Mesenchymal stem cell (in vitro differentiated cells and primary cell): ENCODE measurements around the gene C1RL.

ENCODE experiments used
- DNase-seq: peaks from one replicate; pipeline ENCODE4 v3.0.0-alpha.2; 2013
- H2AFZ ChIP-seq: one replicate; pipeline ENCODE4 v1.6.1; 2013; ENCODE audit warnings: low read depth, mild to moderate bottlenecking, control low read depth, inconsistent platforms, low read length, moderate library complexity
- H2AK5ac ChIP-seq: 2 replicates; pipeline ENCODE4 v1.6.1; 2013; ENCODE audit warnings: low read length, moderate library complexity, mild to moderate bottlenecking, inconsistent platforms; ENCODE audit not compliant: severe bottlenecking
- H2BK120ac ChIP-seq: one replicate; pipeline ENCODE4 v1.6.1; 2013; ENCODE audit warnings: low read depth, mild to moderate bottlenecking, inconsistent platforms, low read length, moderate library complexity
- H2BK12ac ChIP-seq, 2 experiments: one replicate each; pipeline ENCODE4 v1.6.1; 2013; ENCODE audit warnings: inconsistent platforms in 2 of 2, low read length in 2 of 2, mild to moderate bottlenecking in 2 of 2, moderate library complexity in 2 of 2, control low read depth in 1 of 2
- H2BK15ac ChIP-seq: one replicate; pipeline ENCODE4 v1.6.1; 2013; ENCODE audit warnings: mild to moderate bottlenecking, low read depth, inconsistent platforms; ENCODE audit not compliant: poor library complexity, severe bottlenecking
- H2BK5ac ChIP-seq: 2 replicates; pipeline ENCODE4 v1.6.1; 2013; ENCODE audit warnings: low read depth, mild to moderate bottlenecking, low read length, control low read depth, inconsistent platforms; ENCODE audit not compliant: poor library complexity, severe bottlenecking
- H3K14ac ChIP-seq, 2 experiments: one replicate each; pipeline ENCODE4 v1.6.1; 2013; ENCODE audit warnings: inconsistent platforms in 2 of 2, low read length in 2 of 2, control low read depth in 1 of 2, mild to moderate bottlenecking in 1 of 2, moderate library complexity in 1 of 2
- H3K18ac ChIP-seq, 2 experiments: one replicate each; pipeline ENCODE4 v1.6.1; 2013; ENCODE audit warnings: inconsistent platforms in 2 of 2, low read length in 2 of 2, control low read depth in 1 of 2, low read depth in 1 of 2, mild to moderate bottlenecking in 1 of 2
- H3K23ac ChIP-seq, 2 experiments: one replicate each; pipeline ENCODE4 v1.6.1; 2013; ENCODE audit warnings: inconsistent platforms in 2 of 2, low read length in 2 of 2, mild to moderate bottlenecking in 2 of 2, moderate library complexity in 2 of 2, control low read depth in 1 of 2
- H3K27ac ChIP-seq: 2 replicates; pipeline ENCODE4 v1.5.1; 2013; ENCODE audit warnings: mild to moderate bottlenecking, moderate library complexity, low read length, control low read depth, inconsistent platforms; ENCODE audit not compliant: poor library complexity, severe bottlenecking
- H3K27me3 ChIP-seq, 2 experiments: 2 replicates each; pipeline versions ENCODE4 v1.6.1 to v1.7.0; 2013; ENCODE audit warnings: low read length in 2 of 2, mild to moderate bottlenecking in 2 of 2, moderate library complexity in 2 of 2, control low read depth in 1 of 2, inconsistent platforms in 1 of 2; ENCODE audit not compliant: control insufficient read depth in 1 of 2, insufficient read depth in 1 of 2
- H3K36me3 ChIP-seq, 2 experiments: 2 replicates each; pipeline versions ENCODE4 v1.6.1 to v1.7.0; 2013; ENCODE audit warnings: low read length in 2 of 2, control low read depth in 1 of 2, inconsistent platforms in 1 of 2, low read depth in 1 of 2, mild to moderate bottlenecking in 1 of 2; ENCODE audit not compliant: insufficient read depth in 2 of 2, control insufficient read depth in 1 of 2
- H3K4ac ChIP-seq, 2 experiments: one replicate each; pipeline ENCODE4 v1.6.1; 2013; ENCODE audit warnings: inconsistent platforms in 2 of 2, low read length in 2 of 2, mild to moderate bottlenecking in 2 of 2, moderate library complexity in 2 of 2, control low read depth in 1 of 2, low read depth in 1 of 2
- H3K4me1 ChIP-seq: 2 replicates; pipeline ENCODE4 v1.6.1; 2013; ENCODE audit warnings: low read depth, low read length, control low read depth; ENCODE audit not compliant: control insufficient read depth, insufficient read depth
- H3K4me2 ChIP-seq: 2 replicates; pipeline ENCODE4 v1.6.1; 2013; ENCODE audit warnings: low read length, mild to moderate bottlenecking, inconsistent platforms; ENCODE audit not compliant: poor library complexity, severe bottlenecking
- H3K4me3 ChIP-seq, 2 experiments: 2 replicates each; pipeline versions ENCODE4 v1.5.1 to v1.7.0; 2013; ENCODE audit warnings: low read length in 2 of 2, mild to moderate bottlenecking in 2 of 2, control low read depth in 1 of 2, low read depth in 1 of 2; ENCODE audit not compliant: insufficient read depth in 1 of 2
- H3K79me1 ChIP-seq: replicated peaks from 2 replicates; pipeline ENCODE4 v1.6.1; 2013; ENCODE audit warnings: mild to moderate bottlenecking, control low read depth, low read length, inconsistent platforms; ENCODE audit not compliant: poor library complexity, severe bottlenecking
- H3K9ac ChIP-seq: 2 replicates; pipeline ENCODE4 v1.7.0; 2013; ENCODE audit warnings: mild to moderate bottlenecking, low read length, moderate library complexity
- H3K9me3 ChIP-seq: 2 replicates; pipeline ENCODE4 v1.7.0; 2013; ENCODE audit warnings: mild to moderate bottlenecking, low read length; ENCODE audit not compliant: control insufficient read depth
- H4K8ac ChIP-seq: one replicate; pipeline ENCODE4 v1.6.1; 2013; ENCODE audit warnings: inconsistent platforms, mild to moderate bottlenecking, low read length, moderate library complexity
- H4K91ac ChIP-seq: one replicate; pipeline ENCODE4 v1.6.1; 2013; ENCODE audit warnings: mild to moderate bottlenecking, low read length, inconsistent platforms
- whole genome bisulfite sequencing: methylation state at CpG from one replicate; pipeline ENCODE4 v1.1.7; 2013; ENCODE audit warnings: mixed read lengths; 5-methylcytosine and 5-hydroxymethylcytosine counted together

Gene C1RL

GRCh38 chr12:7125632-7126227 is 16.7 kb upstream of the C1RL start:
- Histone ChIP-seq H3K79me1 (peaks cover 3% of the 10 kb centered on the region), H2BK15ac (no peak overlapping the region), H3K4me3 (no peak overlapping the region), H3K9ac (no peak overlapping the region), H2AFZ (no peak overlapping the region), H3K36me3 (peaks cover 7 to 9% of the 10 kb centered on the region in 2 experiments), H4K8ac (no peak overlapping the region), H3K4me1 (peaks cover 9% of the 10 kb centered on the region), H2BK12ac (no peak overlapping the region), H3K4me2 (no peak overlapping the region), H3K14ac (no peak overlapping the region), H3K9me3 (no peaks in the 10 kb centered on the region), H3K4ac (no peak overlapping the region), H3K27me3 (peaks cover 0 to 29% of the 10 kb centered on the region in 2 experiments), H2AK5ac (no peak overlapping the region), H2BK5ac (no peak overlapping the region), H3K27ac (no peak overlapping the region), H2BK120ac (no peak overlapping the region), H4K91ac (no peak overlapping the region), H3K18ac (no peak overlapping the region), H3K23ac (no peak overlapping the region)
- WGBS, result 98% methylated on average over 1 of the region's 4 CpGs
- DNase-seq, result no peak

- DNase-seq, result no peak
- Histone ChIP-seq H3K27ac (no peak overlapping the region), H3K36me3 (peaks cover 11 to 14% of the 10 kb centered on the region in 2 experiments), H3K18ac (no peak overlapping the region), H3K4me2 (no peak overlapping the region), H3K9ac (no peak overlapping the region), H3K9me3 (no peaks in the 10 kb centered on the region), H2BK120ac (no peak overlapping the region), H2BK12ac (no peak overlapping the region), H2AK5ac (no peak overlapping the region), H3K4me3 (no peak overlapping the region), H4K8ac (no peak overlapping the region), H3K79me1 (no peaks in the 10 kb centered on the region), H3K14ac (no peak overlapping the region), H2BK5ac (no peak overlapping the region), H2AFZ (no peak overlapping the region), H3K27me3 (peaks cover 0 to 15% of the 10 kb centered on the region in 2 experiments), H3K4me1 (peaks cover 2% of the 10 kb centered on the region), H2BK15ac (no peak overlapping the region), H4K91ac (no peak overlapping the region), H3K23ac (no peak overlapping the region), H3K4ac (no peak overlapping the region)
- 70% methylated on average over 9 of the region's 11 CpGs for WGBS
These were observed 14.9 kb upstream of the C1RL start for GRCh38 chr12:7123806-7124522.

- H3K4ac ChIP-seq, result no peak overlapping the region
- H3K27me3 ChIP-seq, result peaks cover 0 to 6% of the 10 kb centered on the region in 2 experiments
- H2AFZ ChIP-seq, result no peak overlapping the region
- H3K4me1 ChIP-seq, result peaks cover 2% of the 10 kb centered on the region
- H2BK120ac ChIP-seq, result no peak overlapping the region
- no peak for DNase-seq
- no peak overlapping the region for H2AK5ac ChIP-seq
- H3K4me3 ChIP-seq, result no peak overlapping the region
- H3K4me2 ChIP-seq, result no peak overlapping the region
- WGBS, result 87% methylated on average over 5 of the region's 7 CpGs
- H2BK15ac ChIP-seq, result no peak overlapping the region
- no peak overlapping the region for H2BK5ac ChIP-seq
- H3K14ac ChIP-seq, result peak overlapping the region in 1 of 2 experiments; percentile 42
- no peak overlapping the region for H3K27ac ChIP-seq
- H2BK12ac ChIP-seq, result no peak overlapping the region
- H4K8ac ChIP-seq, result no peak overlapping the region
- H3K18ac ChIP-seq, result no peak overlapping the region
- H3K79me1 ChIP-seq, result no peaks in the 10 kb centered on the region
- H3K9me3 ChIP-seq, result no peaks in the 10 kb centered on the region
- no peak overlapping the region for H3K9ac ChIP-seq
- peaks cover 15 to 20% of the 10 kb centered on the region in 2 experiments for H3K36me3 ChIP-seq
- H3K23ac ChIP-seq, result no peak overlapping the region
- H4K91ac ChIP-seq, result no peak overlapping the region
These were observed 14.1 kb upstream of the C1RL start for GRCh38 chr12:7122811-7123769.

GRCh38 chr12:7121324-7121723 is 12.3 kb upstream of the C1RL start:
- no peak overlapping the region for H3K9ac ChIP-seq
- peaks cover 26 to 36% of the 10 kb centered on the region in 2 experiments for H3K36me3 ChIP-seq
- no peak overlapping the region for H3K4me3 ChIP-seq
- no peaks in the 10 kb centered on the region for H3K27me3 ChIP-seq
- H2AK5ac ChIP-seq, result no peak overlapping the region
- H2BK120ac ChIP-seq, result no peak overlapping the region
- H2AFZ ChIP-seq, result no peak overlapping the region
- H2BK15ac ChIP-seq, result no peak overlapping the region
- no peaks in the 10 kb centered on the region for H3K79me1 ChIP-seq
- no peak overlapping the region for H2BK12ac ChIP-seq
- H3K4ac ChIP-seq, result no peak overlapping the region
- no peak overlapping the region for H3K14ac ChIP-seq
- no peak overlapping the region for H3K18ac ChIP-seq
- H3K23ac ChIP-seq, result no peak overlapping the region
- no peak overlapping the region for H4K8ac ChIP-seq
- H4K91ac ChIP-seq, result no peak overlapping the region
- no peak overlapping the region for H3K4me2 ChIP-seq
- H2BK5ac ChIP-seq, result no peak overlapping the region
- WGBS, result 85% methylated on average over 4 of the region's 5 CpGs
- H3K27ac ChIP-seq, result no peak overlapping the region
- peaks cover 2% of the 10 kb centered on the region for H3K4me1 ChIP-seq
- no peaks in the 10 kb centered on the region for H3K9me3 ChIP-seq
- DNase-seq, result no peak
